Subcutaneous abdominal adipose tissue (tissue), 5 donors: ENCODE data around the gene NLE1.
"Not testable (repeated sequence)": the region's sequence is repeated elsewhere in the genome, so short reads cannot be mapped to it uniquely, and the experiment has no call there.

Experiments used
- H3K27ac ChIP-seq: one replicate; pipeline ENCODE4 v1.7.0; 2013; ENCODE audit warnings: low read depth, mild to moderate bottlenecking, inconsistent platforms, low read length, moderate library complexity
- H3K27me3 ChIP-seq, 5 donors: one replicate each; pipeline ENCODE4 v1.7.0; 2013; ENCODE audit warnings: low read length in 5 of 5, inconsistent platforms in 1 of 5; ENCODE audit not compliant: control insufficient read depth in 5 of 5, insufficient read depth in 4 of 5
- H3K36me3 ChIP-seq, 5 donors: one replicate each; pipeline ENCODE4 v1.7.0; 2013; ENCODE audit warnings: low read length in 5 of 5; ENCODE audit not compliant: control insufficient read depth in 5 of 5, insufficient read depth in 5 of 5
- H3K4me1 ChIP-seq, 5 donors: one replicate each; pipeline ENCODE4 v1.7.0; 2013; ENCODE audit warnings: low read length in 5 of 5, mild to moderate bottlenecking in 3 of 5, moderate library complexity in 1 of 5; ENCODE audit not compliant: control insufficient read depth in 5 of 5, insufficient read depth in 5 of 5
- H3K4me3 ChIP-seq, 5 donors: one replicate each; pipeline ENCODE4 v1.7.0; 2013; ENCODE audit warnings: low read length in 5 of 5, low read depth in 1 of 5
- H3K9ac ChIP-seq, 5 donors: one replicate each; pipeline ENCODE4 v1.7.0; 2013; ENCODE audit warnings: low read length in 5 of 5, mild to moderate bottlenecking in 4 of 5, moderate library complexity in 3 of 5
- H3K9me3 ChIP-seq, 5 donors: one replicate each; pipeline ENCODE4 v1.7.0; 2013; ENCODE audit warnings: low read length in 5 of 5; ENCODE audit not compliant: control insufficient read depth in 5 of 5
- donor health status: healthy.
- donor health status: healthy.
- donor health status: healthy.
- donor health status: healthy.
- donor health status: healthy.

The NLE1 gene

GRCh38 chr17:35141681-35142466 lies at the start of gene NLE1:
NLE1 (minus strand) TSS chr17:35142303; CDS start chr17:35142275, 28 bp downstream.
- Histone ChIP-seq H3K27ac (no peak within 1 kb of the TSS), H3K9ac (peak within 1 kb of the TSS; percentile 62 to 85 (median 77)), H3K27me3 (no peaks in the 10 kb centered on the region), H3K9me3 (no peaks in the 10 kb centered on the region), H3K4me3 (peak within 1 kb of the TSS; percentile 86 to 97 (median 94)), H3K4me1 (peaks cover 0 to 19% (median 18%) of the 10 kb centered on the region in 5 donors), H3K36me3 (peaks cover 4 to 32% (median 27%) of the 10 kb centered on the region in 5 donors)

DNA sequence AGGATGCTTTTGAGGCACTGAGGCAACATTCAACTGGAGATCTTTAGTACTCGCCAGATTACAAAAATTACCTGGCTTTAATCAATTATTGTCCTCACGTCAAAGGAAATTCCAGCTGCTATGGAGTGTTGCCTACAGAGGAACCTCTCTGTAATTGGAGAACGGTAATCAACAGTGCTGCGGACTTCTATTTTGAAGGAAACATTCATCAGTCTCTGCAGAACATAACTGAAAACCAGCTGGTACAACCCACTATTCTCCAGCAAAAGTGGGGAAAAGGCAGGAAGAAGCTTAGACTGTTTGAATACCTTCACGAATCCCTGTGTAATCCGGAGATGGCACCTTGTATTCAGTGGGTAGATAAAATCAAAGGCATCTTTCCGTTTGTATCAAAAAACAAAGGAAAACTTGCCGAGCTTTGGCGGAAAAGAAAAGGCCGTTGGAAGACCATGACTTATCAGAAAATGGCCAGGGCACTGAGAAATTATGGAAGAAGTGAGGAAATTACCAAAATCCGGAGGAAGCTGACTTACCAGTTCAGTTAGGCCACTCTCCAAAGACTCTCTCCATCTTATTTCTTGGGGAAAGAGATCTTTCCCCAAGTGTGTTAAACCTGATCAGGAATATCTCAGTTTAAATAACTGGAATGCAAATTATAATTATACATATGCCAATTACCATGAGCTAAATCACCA lies 49.0 kb upstream of the NLE1 start:
- Histone ChIP-seq H3K4me3 (no peak overlapping the region), H3K9ac (no peak overlapping the region), H3K27ac (no peak overlapping the region), H3K4me1 (no peaks in the 10 kb centered on the region), H3K9me3 (peaks cover 0 to 2% (median 0%) of the 10 kb centered on the region in 5 donors), H3K36me3 (no peaks in the 10 kb centered on the region), H3K27me3 (no peaks in the 10 kb centered on the region)

GRCh38 chr17:35189291-35189690 lies 47.2 kb upstream of the NLE1 start:
- H3K4me1 ChIP-seq = no peaks in the 10 kb centered on the region
- H3K36me3 ChIP-seq = no peaks in the 10 kb centered on the region

GRCh38 chr17:35188111-35188510 lies 46.0 kb upstream of the NLE1 start:
- no peaks in the 10 kb centered on the region for H3K9me3 ChIP-seq
- H3K27ac ChIP-seq = no peak overlapping the region
- H3K36me3 ChIP-seq = no peaks in the 10 kb centered on the region
- no peaks in the 10 kb centered on the region for H3K4me1 ChIP-seq
- H3K9ac ChIP-seq = no peak overlapping the region
- H3K4me3 ChIP-seq = no peak overlapping the region
- H3K27me3 ChIP-seq = peaks cover 0 to 3% (median 0%) of the 10 kb centered on the region in 5 donors

More at GRCh38 chr17:35189291-35189690, 47.2 kb upstream of the NLE1 start:
- no peak overlapping the region for H3K9ac ChIP-seq
- H3K4me3 ChIP-seq = no peak overlapping the region
- no peak overlapping the region for H3K27ac ChIP-seq
- H3K9me3 ChIP-seq = no peaks in the 10 kb centered on the region
- peaks cover 0 to 3% (median 0%) of the 10 kb centered on the region in 5 donors for H3K27me3 ChIP-seq

GRCh38 chr17:35187481-35187880 lies 45.4 kb upstream of the NLE1 start:
- no peaks in the 10 kb centered on the region for H3K36me3 ChIP-seq
- no peaks in the 10 kb centered on the region for H3K9me3 ChIP-seq
- no peak overlapping the region for H3K9ac ChIP-seq
- H3K4me1 ChIP-seq = no peaks in the 10 kb centered on the region
- no peak overlapping the region for H3K4me3 ChIP-seq
- peaks cover 0 to 3% (median 0%) of the 10 kb centered on the region in 5 donors for H3K27me3 ChIP-seq
- H3K27ac ChIP-seq = no peak overlapping the region

DNA sequence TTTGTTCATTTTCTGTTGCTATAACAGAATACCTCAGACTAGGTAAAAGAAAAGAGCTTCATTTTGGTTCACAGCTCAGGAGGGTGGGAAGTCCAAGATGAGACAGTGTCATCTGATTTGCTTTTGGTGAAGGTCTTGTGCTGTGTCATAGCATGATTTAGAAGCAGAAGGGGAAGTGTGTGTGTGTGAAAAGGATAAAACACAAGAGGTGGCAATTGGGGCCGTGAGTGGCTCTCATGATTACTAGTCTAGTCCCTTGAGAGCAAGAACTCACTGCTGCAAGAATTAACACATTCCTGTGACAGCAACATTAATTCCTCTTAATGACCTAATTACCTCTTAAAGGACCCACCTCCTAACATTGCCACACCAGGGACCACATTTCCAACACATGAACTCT lies 43.7 kb upstream of the NLE1 start:
- H3K27me3 ChIP-seq = peaks cover 0 to 3% (median 0%) of the 10 kb centered on the region in 5 donors
- no peak overlapping the region for H3K9ac ChIP-seq
- no peak overlapping the region for H3K4me3 ChIP-seq
- no peaks in the 10 kb centered on the region for H3K4me1 ChIP-seq
- H3K27ac ChIP-seq = no peak overlapping the region
- H3K9me3 ChIP-seq = no peaks in the 10 kb centered on the region
- no peaks in the 10 kb centered on the region for H3K36me3 ChIP-seq

DNA sequence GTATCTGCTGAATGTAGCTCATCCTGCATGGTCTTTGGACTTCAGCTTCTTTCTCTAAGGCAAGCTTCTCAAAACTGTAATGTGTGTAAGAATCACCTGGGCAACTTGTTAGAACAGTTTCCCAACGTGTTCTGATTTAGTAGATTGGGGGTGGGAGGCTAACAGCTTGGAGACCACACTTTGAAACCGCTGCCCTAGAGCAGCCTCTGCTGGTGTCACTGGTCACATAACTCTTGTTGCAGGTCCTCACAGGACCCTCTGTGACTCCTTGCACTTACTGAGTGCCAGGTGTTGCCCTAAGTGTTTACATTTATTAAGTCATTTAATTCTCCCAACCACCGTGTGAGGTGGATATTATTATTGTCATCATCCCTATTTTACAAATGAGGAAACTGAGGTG lies 42.2 kb upstream of the NLE1 start:
- Histone ChIP-seq H3K4me3 (no peak overlapping the region), H3K9me3 (no peaks in the 10 kb centered on the region), H3K9ac (no peak overlapping the region), H3K4me1 (no peaks in the 10 kb centered on the region), H3K27me3 (peaks cover 0 to 3% (median 0%) of the 10 kb centered on the region in 5 donors), H3K36me3 (no peaks in the 10 kb centered on the region), H3K27ac (no peak overlapping the region)

DNA sequence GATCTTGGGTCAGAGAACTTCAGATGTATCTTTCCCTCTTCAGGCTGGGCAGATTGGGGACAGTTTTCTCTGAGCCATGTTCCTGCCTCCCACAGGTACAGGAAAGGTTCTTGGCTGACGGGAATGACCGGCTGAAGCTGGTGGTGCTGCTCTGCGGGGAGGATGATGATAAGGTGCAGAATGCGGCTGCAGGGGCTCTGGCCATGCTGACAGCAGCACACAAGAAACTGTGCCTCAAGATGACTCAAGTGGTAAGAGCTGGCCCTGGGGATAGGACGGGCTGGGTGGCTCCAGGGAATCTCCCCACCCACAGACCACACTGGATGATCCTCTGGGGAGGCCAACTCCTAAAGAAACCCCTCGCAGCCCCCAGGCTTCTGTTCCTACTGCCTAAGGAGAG lies 41.2 kb upstream of the NLE1 start:
- Histone ChIP-seq H3K4me1 (no peaks in the 10 kb centered on the region), H3K27me3 (peaks cover 0 to 3% (median 0%) of the 10 kb centered on the region in 5 donors), H3K9me3 (no peaks in the 10 kb centered on the region), H3K4me3 (no peak overlapping the region), H3K27ac (no peak overlapping the region), H3K9ac (no peak overlapping the region), H3K36me3 (no peaks in the 10 kb centered on the region)

GRCh38 chr17:35179379-35179778 lies 37.3 kb upstream of the NLE1 start:
- not testable (repeated sequence) for H3K4me1 ChIP-seq, H3K9me3 ChIP-seq, H3K36me3 ChIP-seq, H3K4me3 ChIP-seq, H3K27me3 ChIP-seq, H3K9ac ChIP-seq, H3K27ac ChIP-seq

DNA sequence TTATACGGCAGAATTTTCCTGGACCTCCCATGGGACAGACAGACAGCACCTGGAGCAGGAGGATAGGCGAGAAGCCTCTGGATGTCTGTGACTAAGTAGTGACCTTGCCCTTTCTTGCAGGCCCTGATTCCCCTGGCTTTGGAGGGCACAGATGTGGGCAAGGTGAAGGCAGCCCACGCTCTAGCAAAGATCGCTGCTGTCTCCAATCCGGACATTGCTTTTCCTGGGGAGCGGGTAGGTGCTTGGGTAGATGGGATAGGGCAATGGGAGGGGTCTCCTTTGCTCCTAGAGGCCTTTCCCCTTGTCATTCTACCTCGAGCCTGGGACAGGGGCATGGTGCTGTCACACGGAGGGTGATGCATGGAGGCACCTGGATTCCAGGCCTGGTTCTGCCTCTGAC lies 34.8 kb upstream of the NLE1 start:
- Histone ChIP-seq H3K4me3 (no peak overlapping the region), H3K27me3 (no peaks in the 10 kb centered on the region), H3K4me1 (no peaks in the 10 kb centered on the region), H3K27ac (no peak overlapping the region), H3K9me3 (no peaks in the 10 kb centered on the region), H3K9ac (no peak overlapping the region), H3K36me3 (no peaks in the 10 kb centered on the region)
